AG09319 (cell line): ENCODE measurements around the gene MAPK6.

Experiments
- DNase-seq: peaks from one replicate; pipeline ENCODE4 v3.0.0-alpha.2; 2010; ENCODE audit warnings: low read depth; ENCODE audit errors: extremely low read depth
- CTCF ChIP-seq: IDR thresholded peaks from 2 replicates; pipeline ENCODE4 v1.5.1; 2011; ENCODE audit warnings: low read depth, mild to moderate bottlenecking, inconsistent platforms, low read length, moderate library complexity

MAPK6 gene

GRCh38 chr15:52020221-52021085 lies 1.4 kb downstream of the MAPK6 start:
- no peak for DNase-seq
- no peak for TF ChIP-seq CTCF

DNA sequence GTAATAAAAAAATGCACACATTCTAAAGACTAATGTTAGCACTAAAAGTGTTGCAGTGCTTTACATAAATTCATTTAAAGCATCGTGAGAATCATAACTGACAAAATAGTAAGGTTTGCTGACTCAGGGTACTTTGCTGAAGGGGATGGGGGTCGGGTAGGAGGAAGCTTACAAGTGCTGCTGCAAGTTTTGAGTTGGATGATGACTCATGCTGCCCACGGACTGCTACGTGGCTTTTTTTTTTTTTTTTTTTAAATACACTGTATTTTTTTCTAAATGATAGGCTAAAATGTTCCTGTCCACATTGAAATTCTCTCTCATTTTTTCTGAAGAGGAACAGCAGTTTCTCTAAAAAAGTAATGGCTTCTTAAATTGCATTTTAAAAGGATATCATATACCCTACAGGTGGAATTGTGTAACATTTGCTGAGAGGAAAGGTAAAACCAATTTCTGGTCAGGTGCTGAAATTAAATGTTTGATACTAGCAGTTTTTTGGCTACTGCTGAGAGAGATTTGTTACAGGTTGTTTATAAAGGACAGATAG lies 2.2 kb downstream of the MAPK6 start:
- no peak for TF ChIP-seq CTCF

DNA sequence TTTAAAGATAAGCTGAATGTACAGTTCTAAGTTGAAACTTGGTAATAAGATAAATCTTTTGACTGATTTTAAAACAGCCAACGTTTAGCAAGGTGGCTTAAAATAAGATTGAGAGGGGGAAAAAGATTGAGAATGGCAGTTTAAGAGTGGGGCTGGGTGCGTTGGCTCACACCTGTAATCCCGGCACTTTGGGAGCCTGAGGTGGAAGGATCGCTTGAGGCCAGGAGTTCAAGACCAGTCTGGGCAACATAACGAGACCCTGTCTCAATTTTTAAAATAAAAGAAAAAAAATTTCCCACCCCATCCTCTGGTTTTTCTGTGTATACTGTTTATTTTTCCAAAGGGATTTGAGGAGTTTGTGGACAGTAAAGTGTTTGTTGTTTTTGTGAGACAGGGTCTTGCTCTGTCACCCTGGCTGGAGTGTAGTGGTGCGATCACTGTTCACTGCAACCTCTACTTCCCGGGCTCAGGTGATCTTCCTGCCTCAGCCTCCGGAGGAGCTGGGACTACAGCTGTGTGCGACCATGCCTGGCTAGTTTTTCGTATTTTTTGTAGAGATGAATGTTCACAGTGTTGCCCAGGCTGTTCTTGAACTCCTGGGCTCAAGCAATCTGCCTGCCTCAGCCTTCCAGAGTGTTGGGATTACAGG lies 3.0 kb downstream of the MAPK6 start:
- no peak for DNase-seq
- no peak for TF ChIP-seq CTCF

More for the DNA sequence above, 2.2 kb downstream of the MAPK6 start:
- peak; percentile 88 for DNase-seq

DNA sequence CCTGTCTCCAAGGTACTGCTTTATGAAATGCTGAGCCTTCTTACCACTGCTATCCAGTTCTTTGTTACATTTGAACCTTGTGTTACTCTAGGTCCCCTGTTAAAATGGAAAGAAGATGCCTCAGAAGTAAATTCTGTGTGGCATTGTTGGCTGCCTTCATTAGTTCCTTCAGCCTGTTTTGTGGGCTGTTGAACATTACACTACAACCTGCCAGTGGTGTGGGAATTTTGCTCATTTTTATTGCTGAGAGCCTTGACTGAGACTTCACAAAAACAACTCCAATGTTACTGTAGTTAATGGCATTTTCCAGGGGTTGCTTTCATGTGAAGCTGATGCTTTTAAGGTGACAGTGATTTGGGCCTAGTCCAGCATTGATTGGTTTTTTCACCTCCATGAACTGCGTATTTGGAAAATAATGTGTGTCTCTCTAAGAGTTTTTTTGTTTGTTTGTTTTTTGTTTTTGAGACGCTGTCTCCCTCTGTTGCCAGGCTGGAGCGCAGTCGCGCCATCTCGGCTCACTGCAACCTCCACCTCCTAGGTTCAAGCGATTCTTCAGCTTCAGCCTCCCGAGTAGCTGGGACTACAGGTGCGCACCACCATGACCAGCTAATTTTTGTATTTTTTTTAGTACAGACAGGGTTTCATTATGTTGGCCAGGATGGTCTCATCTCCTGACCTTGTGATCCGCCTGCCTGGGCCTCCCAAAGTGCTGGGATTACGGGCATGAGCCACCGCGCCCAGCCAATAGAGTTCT lies 4.3 kb downstream of the MAPK6 start:
- no peak for DNase-seq
- TF ChIP-seq CTCF = no peak

GRCh38 chr15:52028431-52029093 lies 9.5 kb downstream of the MAPK6 start:
- TF ChIP-seq CTCF = no peak
- no peak for DNase-seq

DNA sequence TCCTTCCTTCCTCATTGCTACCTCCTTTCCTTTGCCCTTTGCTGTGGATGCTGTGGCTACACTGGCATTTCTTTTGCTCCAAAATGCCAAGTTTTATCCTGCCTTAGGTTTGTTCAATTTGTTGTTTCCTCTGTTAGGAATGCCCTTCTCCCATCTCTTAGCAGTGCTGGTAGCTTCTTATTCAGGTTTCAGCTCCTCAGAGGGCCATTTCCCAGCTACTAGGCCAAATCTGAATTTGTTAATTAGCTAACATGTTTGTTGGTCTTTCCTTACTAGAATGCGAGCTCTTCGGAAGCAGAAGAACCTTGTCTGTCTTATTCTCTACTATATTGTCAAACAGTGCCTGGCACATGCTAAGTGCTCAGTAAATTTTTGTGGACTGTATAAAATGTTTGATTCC lies 11.0 kb downstream of the MAPK6 start:
- TF ChIP-seq CTCF = no peak
- no peak for DNase-seq
